ENCODE results near the gene SOCS2. TPM values are rescaled to one million over a fixed set of nuclear protein-coding genes. Genes with fewer than 3 reads are reported as not detected.
"Not testable (repeated sequence)": the region's sequence is repeated elsewhere in the genome, so short reads cannot be mapped to it uniquely, and the experiment has no call there.

The SOCS2 gene, protein sequence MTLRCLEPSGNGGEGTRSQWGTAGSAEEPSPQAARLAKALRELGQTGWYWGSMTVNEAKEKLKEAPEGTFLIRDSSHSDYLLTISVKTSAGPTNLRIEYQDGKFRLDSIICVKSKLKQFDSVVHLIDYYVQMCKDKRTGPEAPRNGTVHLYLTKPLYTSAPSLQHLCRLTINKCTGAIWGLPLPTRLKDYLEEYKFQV
- total RNA-seq (2014; rRNA removed), result 3.9 and 4.5 TPM in 2 replicates
- 0.86 TPM for polyA plus RNA-seq (2012)

DNA sequence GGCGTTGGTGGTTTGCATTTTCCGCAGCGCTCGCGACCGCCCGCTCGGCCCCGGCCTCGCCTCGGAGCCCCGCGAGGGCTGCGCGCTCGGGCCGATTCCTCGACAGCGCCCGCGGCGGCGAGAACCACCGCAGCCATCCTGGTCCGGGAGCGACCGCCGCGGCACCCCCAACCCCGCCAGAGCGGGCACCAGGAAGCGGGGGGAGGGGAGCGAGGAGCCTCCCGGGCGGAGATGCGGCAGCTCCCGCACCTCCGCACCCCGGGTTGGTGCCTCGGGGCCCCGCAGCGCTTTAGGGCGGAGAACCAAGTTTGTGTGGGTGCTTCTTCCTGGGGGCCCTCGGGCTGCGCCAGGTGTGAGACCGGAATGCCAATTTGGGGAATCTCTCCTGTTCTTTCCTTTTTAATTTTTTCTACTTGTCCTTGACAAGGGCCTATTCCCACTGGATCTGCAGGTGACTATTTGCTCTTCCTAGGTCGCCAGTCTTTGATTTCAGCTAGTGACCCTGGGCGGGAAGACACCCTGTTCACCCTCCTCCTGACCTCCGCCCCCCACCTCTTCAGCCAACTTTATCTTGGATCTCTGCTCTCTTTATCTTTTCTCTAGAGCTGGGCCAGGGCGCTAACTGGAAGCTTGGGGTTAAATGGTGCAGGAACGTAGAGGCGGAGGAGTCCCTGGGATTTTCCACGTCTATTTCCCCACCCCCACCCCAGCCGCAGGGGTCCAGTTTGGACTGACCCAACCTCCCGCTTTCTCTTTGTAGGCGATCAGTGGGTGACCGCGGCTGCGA, at the start of gene SOCS2:
Gene SOCS2, plus strand, starts transcription at position 751 of the 787 bp plus-strand sequence. CDS start 223 bp downstream, outside the sequence.
- no peak for DNase-seq (ENCODE audit: low read depth)

- no peak for DNase-seq (ENCODE audit: low read depth)
Measured at GRCh38 chr12:93524386-93525133, 47.9 kb upstream of the SOCS2 start.

GRCh38 chr12:93526786-93527428, 45.6 kb upstream of the SOCS2 start:
- peak; percentile 93 for DNase-seq (ENCODE audit: low read depth)

DNA sequence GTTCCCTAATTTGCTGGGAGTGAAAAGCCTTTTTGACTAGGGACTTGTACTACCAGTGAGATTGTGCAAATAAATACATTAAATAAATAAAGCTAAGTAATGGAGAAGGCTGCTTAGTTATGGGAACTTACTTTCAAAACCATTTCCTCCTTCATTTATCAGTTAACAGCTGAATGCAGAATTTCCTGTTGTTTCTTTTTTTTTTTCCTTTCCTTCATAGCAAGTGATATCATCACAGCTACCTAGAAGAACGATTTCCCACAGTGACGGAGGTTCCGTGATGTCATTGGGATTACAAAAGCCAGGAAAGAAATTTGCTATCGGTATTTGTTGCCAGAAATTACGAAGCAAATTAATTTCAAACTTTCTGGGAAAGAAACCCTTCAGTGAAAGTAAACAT, 42.1 kb upstream of the SOCS2 start:
- no peak for DNase-seq (ENCODE audit: low read depth)

GRCh38 chr12:93533310-93533709, 39.2 kb upstream of the SOCS2 start:
- DNase-seq (ENCODE audit: low read depth), result no peak

GRCh38 chr12:93536111-93536765, 36.2 kb upstream of the SOCS2 start:
- DNase-seq (ENCODE audit: low read depth), result no peak

- no peak for DNase-seq (ENCODE audit: low read depth)
Measured at GRCh38 chr12:93536766-93537488, 35.5 kb upstream of the SOCS2 start.

DNA sequence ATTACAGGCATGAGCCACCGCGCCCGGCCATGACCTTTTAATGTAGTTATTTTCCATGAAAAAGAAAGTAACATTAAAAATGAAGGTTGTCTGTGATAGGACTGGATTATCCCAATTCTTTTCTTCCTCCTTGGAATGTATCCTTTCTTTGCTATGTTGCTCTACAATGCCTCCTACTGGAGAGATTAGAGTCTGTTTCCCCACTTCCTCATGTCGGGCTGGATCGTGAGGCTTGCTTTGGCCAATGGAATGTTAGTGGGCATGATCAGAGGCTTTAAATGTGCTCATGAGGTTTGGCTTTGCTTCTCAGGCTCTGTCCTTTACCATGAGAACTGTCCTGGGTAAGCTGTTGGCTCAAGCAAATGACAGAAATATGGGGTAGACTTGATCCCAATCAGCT, 34.7 kb upstream of the SOCS2 start:
- DNase-seq (ENCODE audit: low read depth), result no peak

DNA sequence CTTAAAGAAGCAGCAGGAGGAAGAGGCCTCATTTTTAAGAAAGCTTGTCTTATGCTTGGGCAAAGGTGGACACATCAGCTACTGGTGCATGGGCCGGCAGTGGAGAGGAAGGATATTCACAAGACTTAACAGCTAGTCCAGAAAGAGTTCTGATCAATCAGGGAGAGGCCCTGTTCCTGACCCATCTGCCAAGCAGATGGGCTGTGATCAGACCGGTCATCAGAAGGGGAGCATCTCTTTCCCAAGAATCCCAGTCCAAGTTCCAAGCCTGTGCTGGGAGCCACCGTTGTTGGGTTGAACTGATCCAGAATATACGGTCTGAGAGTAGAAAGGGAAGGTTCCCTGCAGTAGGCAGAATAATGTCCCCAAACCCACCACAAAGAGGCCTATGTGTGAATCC, 32.7 kb upstream of the SOCS2 start:
- DNase-seq (ENCODE audit: low read depth), result no peak

DNA sequence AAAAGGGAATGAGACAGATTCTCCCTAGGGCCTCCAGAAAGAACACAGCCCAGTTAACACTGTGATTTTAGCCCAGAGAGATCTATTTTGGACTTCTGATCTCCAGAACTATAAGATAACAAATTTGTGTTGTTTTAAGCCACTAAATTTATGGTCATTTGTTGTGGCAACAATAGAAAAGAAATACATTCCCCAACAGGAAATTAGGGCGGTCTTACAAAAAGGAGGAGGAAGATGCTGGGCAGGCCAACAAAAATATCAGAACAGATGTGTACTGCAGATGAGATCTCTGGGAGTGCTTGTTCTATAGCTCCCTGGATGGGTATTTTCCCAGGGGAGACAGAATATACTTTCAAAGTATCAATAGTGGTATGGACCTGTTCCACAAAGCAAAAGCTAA, 32.0 kb upstream of the SOCS2 start:
- no peak for DNase-seq (ENCODE audit: low read depth)

DNA sequence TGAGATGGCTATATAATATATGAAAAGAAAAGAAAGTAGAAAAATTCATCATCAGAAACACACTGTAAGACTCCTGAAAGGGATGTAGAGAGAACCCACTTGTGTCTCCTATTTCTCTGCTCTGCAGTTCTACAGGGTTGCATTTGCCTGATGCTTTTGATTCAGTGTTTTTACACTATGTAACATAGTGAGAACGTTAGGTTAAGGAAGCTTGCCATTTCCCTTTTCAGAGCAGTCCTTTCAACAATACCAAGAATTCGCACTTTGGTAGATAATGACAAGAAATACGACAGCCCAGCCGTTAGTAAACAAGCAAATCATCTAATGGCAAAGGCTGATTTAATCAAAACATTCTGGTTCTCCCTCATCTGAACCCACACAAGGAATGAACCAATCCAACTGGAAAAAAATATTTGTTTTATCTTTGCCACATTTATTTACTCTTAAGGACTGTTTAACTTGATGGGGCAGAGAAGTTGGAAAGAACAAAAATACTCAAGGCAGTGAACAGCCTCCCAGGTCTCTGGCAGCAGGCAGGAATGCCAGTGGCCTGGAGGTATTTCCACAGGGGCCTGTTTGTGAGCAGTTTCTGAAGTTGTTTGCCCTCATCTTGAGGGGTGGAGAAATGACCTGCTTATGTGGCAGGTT, 30.8 kb upstream of the SOCS2 start:
- no peak for DNase-seq (ENCODE audit: low read depth)

- no peak for DNase-seq (ENCODE audit: low read depth)
Measured at GRCh38 chr12:93547778-93548177, 24.7 kb upstream of the SOCS2 start.

DNA sequence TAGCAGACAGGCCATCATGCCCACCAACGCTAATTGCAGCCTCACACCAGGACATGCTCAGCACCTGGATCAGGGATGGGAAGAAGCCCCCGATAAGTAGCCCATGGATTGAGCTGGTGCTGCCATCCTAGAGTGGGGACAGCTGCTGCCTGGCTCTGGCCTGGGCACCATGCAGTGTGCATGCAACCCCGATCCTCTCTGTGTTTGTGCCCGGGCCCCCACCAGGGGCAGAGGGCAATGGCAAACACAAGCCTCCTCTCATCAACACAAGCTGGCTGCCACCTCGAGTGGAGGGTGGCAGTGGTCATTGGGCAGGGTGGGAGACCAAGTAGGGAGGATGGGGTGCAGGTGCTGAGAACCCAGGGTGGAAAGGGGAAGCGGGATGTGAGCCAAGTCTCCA, 23.3 kb upstream of the SOCS2 start:
- DNase-seq (ENCODE audit: low read depth), result no peak

DNA sequence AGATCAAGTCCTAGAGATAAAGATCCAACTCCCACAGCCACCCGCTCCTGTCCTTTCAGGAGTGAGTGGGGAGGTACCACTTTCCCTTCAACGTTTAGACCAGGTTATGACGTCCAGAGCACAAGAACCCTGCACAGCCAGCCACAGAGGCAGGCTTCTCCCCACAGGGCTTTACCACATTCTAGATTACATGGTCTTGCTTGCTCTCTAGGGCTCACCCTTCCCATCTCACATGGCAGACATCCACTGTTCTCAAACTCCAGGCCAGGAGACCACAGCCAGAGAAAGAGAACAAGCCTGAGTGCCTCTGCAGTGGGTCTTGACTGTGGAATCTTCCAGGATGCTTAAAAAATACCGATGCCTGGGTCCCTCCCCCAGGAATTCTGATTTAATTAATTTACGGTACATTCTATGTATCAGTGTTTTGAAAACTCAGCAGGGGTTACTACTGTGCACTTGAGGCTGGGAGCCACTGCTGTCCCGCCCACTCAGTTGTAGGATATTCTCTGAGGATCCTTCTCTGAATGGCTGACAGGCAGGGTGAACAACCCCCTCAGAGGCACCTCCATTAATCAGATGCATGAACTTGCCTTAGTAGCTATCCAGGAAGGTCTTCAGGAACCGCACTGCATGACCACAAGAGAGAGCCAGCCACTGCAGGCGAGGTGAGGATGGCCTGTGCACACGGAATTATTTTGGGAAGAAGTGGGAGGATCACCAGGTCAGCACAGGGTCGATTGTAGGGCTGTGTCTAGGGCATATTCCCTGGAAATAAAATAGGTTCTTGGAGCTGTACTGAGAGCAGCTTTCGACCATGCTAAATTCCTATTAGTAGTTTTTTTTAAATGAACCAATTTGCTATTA, 21.5 kb upstream of the SOCS2 start:
- DNase-seq (ENCODE audit: low read depth), result no peak

DNA sequence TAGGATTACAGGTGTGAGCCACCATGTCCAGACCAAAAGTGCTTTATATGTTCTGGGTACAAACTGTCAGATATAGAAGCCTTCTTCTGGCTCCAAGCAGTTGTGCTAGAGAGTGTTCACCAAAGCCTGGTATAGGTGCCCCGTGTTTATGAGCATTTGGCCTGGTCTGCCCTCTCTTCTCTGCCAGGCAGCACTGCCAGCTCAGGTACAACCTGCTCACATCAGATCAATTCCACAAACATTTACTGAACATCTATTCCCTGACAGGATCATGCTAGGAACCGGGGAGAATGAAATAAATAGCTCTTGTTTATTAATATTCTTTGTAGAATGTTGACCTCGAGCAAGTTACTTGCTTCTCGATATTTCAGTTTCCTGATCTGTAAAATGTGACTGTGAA, 20.0 kb upstream of the SOCS2 start:
- DNase-seq (ENCODE audit: low read depth), result no peak

DNA sequence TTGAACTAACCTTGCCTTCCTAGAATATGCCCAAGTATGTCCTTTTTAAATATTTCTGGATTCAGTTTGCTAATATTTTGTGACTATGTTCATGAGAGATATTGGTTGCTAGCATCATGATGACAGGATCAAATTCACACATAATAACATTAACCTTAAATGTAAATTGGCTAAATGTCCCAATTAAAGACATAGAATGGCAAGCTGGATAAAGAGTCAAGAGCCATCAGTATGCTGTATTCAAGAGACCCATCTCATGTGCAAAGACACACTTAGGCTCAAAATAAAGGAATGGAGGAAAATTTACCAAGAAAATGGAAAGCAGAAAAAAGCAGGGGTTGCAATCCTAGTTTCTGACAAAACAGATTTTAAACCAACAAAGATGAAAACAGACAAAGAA, 14.6 kb upstream of the SOCS2 start:
- not testable (repeated sequence) for DNase-seq (ENCODE audit: low read depth)

- DNase-seq (ENCODE audit: low read depth), result not testable (repeated sequence)
Measured at GRCh38 chr12:93558685-93559084, 13.8 kb upstream of the SOCS2 start.

- peak; percentile 45 for DNase-seq (ENCODE audit: low read depth)
Measured at GRCh38 chr12:93563807-93564538, 8.5 kb upstream of the SOCS2 start.

- no peak for DNase-seq (ENCODE audit: low read depth)
Measured at GRCh38 chr12:93565760-93566159, 6.7 kb upstream of the SOCS2 start.

Measured in LHCN-M2 (cell line).